ENCODE data around the gene ATP13A2.

Gene ATP13A2

DNA sequence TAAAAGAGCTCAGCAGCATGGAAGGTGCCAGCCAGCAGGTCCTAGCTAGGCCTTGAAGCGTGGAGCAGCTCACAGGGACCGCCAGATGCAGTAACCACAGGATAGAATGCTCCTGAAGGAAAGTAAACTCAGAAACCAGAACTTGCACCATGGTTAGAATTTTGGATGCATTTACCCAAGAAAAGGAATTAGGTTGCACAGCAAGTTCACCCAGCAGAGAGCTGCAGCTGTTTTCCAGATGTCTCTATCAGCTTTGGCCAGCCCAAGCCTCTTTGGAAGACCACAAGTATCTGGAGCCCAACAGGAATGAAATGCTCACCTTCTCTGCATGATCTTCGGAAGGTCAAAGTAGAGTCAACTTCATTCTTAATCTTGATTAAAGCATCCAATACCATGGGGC lies 21.0 kb upstream of the ATP13A2 start:
- Histone ChIP-seq H3K27ac (ENCODE audit: low read depth, low read length) (no peak overlapping the region), H3K27me3 (ENCODE audit: control insufficient read depth in 1 of 2, insufficient read depth in 2 of 2, low read length in 2 of 2) (no peaks in the 10 kb centered on the region), H3K4me1 (ENCODE audit: control insufficient read depth in 1 of 2, insufficient read depth in 2 of 2, low read length in 2 of 2) (no peaks in the 10 kb centered on the region), H3K36me3 (ENCODE audit: control insufficient read depth in 1 of 2, insufficient read depth in 2 of 2, low read length in 2 of 2) (peaks cover 26 to 53% of the 10 kb centered on the region in 2 donors), H3K9ac (ENCODE audit: low read depth in 1 of 2, low read length in 2 of 2) (no peak overlapping the region), H3K4me3 (ENCODE audit: low read depth in 1 of 2, low read length in 2 of 2) (no peak overlapping the region), H3K9me3 (ENCODE audit: control insufficient read depth in 1 of 2, low read length in 2 of 2) (no peaks in the 10 kb centered on the region)

GRCh38 chr1:17031436-17031835 lies 19.7 kb upstream of the ATP13A2 start:
- Histone ChIP-seq H3K4me3 (ENCODE audit: low read depth in 1 of 2, low read length in 2 of 2) (no peak overlapping the region), H3K4me1 (ENCODE audit: control insufficient read depth in 1 of 2, insufficient read depth in 2 of 2, low read length in 2 of 2) (no peaks in the 10 kb centered on the region), H3K27me3 (ENCODE audit: control insufficient read depth in 1 of 2, insufficient read depth in 2 of 2, low read length in 2 of 2) (no peaks in the 10 kb centered on the region), H3K27ac (ENCODE audit: low read depth, low read length) (no peak overlapping the region), H3K36me3 (ENCODE audit: control insufficient read depth in 1 of 2, insufficient read depth in 2 of 2, low read length in 2 of 2) (peaks cover 33 to 63% of the 10 kb centered on the region in 2 donors), H3K9ac (ENCODE audit: low read depth in 1 of 2, low read length in 2 of 2) (no peak overlapping the region), H3K9me3 (ENCODE audit: control insufficient read depth in 1 of 2, low read length in 2 of 2) (no peaks in the 10 kb centered on the region)

DNA sequence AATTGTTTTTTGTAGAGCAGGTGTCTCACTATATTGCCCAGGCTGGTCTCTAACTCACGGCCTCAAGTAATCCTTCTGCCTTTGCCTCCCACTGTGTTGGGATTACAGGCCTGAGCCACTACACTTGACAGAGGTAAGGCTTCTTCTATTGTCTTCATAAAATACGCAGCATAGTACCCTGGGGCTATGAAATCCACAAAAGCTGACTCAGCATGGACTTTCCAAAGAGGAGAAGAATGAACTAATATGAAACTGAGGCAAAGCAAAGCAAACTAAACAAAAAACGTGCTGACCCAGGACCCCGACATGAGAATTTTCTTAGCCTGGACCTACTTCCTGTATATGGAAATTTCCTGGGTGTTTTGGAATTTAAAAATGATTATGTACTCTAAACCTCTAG lies 18.5 kb upstream of the ATP13A2 start:
- Histone ChIP-seq H3K27ac (ENCODE audit: low read depth, low read length) (no peak overlapping the region), H3K4me1 (ENCODE audit: control insufficient read depth in 1 of 2, insufficient read depth in 2 of 2, low read length in 2 of 2) (no peaks in the 10 kb centered on the region), H3K36me3 (ENCODE audit: control insufficient read depth in 1 of 2, insufficient read depth in 2 of 2, low read length in 2 of 2) (peaks cover 33 to 70% of the 10 kb centered on the region in 2 donors), H3K9ac (ENCODE audit: low read depth in 1 of 2, low read length in 2 of 2) (no peak overlapping the region), H3K4me3 (ENCODE audit: low read depth in 1 of 2, low read length in 2 of 2) (no peak overlapping the region), H3K27me3 (ENCODE audit: control insufficient read depth in 1 of 2, insufficient read depth in 2 of 2, low read length in 2 of 2) (no peaks in the 10 kb centered on the region), H3K9me3 (ENCODE audit: control insufficient read depth in 1 of 2, low read length in 2 of 2) (no peaks in the 10 kb centered on the region)

- no peak overlapping the region for H3K27ac ChIP-seq (ENCODE audit: low read depth, low read length)
- H3K4me3 ChIP-seq (ENCODE audit: low read depth in 1 of 2, low read length in 2 of 2): no peak overlapping the region
- no peaks in the 10 kb centered on the region for H3K4me1 ChIP-seq (ENCODE audit: control insufficient read depth in 1 of 2, insufficient read depth in 2 of 2, low read length in 2 of 2)
- peaks cover 43 to 82% of the 10 kb centered on the region in 2 donors for H3K36me3 ChIP-seq (ENCODE audit: control insufficient read depth in 1 of 2, insufficient read depth in 2 of 2, low read length in 2 of 2)
- no peaks in the 10 kb centered on the region for H3K9me3 ChIP-seq (ENCODE audit: control insufficient read depth in 1 of 2, low read length in 2 of 2)
- no peaks in the 10 kb centered on the region for H3K27me3 ChIP-seq (ENCODE audit: control insufficient read depth in 1 of 2, insufficient read depth in 2 of 2, low read length in 2 of 2)
- no peak overlapping the region for H3K9ac ChIP-seq (ENCODE audit: low read depth in 1 of 2, low read length in 2 of 2)
Measured at GRCh38 chr1:17028662-17029188, 17.0 kb upstream of the ATP13A2 start.

DNA sequence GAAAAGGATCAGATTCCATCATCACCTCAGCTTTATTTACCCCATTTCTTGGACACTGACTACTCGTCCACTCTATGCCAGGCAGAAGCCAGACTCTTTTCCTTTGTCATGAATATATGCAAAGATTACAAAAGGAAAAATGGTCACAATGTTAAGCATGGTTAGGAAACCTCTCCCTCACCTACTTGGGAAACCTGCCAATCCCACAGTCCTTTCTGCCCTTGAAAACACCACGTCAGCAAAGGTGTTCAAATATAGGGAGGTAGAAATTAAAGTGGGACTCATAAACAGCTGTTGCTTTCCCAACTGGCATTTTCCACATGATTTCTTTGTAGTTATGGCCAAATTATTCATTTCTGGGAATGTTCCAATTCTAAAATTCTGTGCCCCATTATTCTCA lies 16.2 kb upstream of the ATP13A2 start:
- H3K4me1 ChIP-seq (ENCODE audit: control insufficient read depth in 1 of 2, insufficient read depth in 2 of 2, low read length in 2 of 2): no peaks in the 10 kb centered on the region
- H3K27me3 ChIP-seq (ENCODE audit: control insufficient read depth in 1 of 2, insufficient read depth in 2 of 2, low read length in 2 of 2): no peaks in the 10 kb centered on the region
- H3K36me3 ChIP-seq (ENCODE audit: control insufficient read depth in 1 of 2, insufficient read depth in 2 of 2, low read length in 2 of 2): peaks cover 51 to 84% of the 10 kb centered on the region in 2 donors
- no peaks in the 10 kb centered on the region for H3K9me3 ChIP-seq (ENCODE audit: control insufficient read depth in 1 of 2, low read length in 2 of 2)
- no peak overlapping the region for H3K4me3 ChIP-seq (ENCODE audit: low read depth in 1 of 2, low read length in 2 of 2)
- no peak overlapping the region for H3K27ac ChIP-seq (ENCODE audit: low read depth, low read length)
- no peak overlapping the region for H3K9ac ChIP-seq (ENCODE audit: low read depth in 1 of 2, low read length in 2 of 2)

- Histone ChIP-seq H3K9ac (ENCODE audit: low read depth in 1 of 2, low read length in 2 of 2) (no peak overlapping the region), H3K9me3 (ENCODE audit: control insufficient read depth in 1 of 2, low read length in 2 of 2) (no peaks in the 10 kb centered on the region), H3K4me1 (ENCODE audit: control insufficient read depth in 1 of 2, insufficient read depth in 2 of 2, low read length in 2 of 2) (no peaks in the 10 kb centered on the region), H3K4me3 (ENCODE audit: low read depth in 1 of 2, low read length in 2 of 2) (no peak overlapping the region), H3K36me3 (ENCODE audit: control insufficient read depth in 1 of 2, insufficient read depth in 2 of 2, low read length in 2 of 2) (peaks cover 51 to 84% of the 10 kb centered on the region in 2 donors), H3K27me3 (ENCODE audit: control insufficient read depth in 1 of 2, insufficient read depth in 2 of 2, low read length in 2 of 2) (no peaks in the 10 kb centered on the region), H3K27ac (ENCODE audit: low read depth, low read length) (no peak overlapping the region)
Measured at GRCh38 chr1:17027403-17027802, 15.7 kb upstream of the ATP13A2 start.

DNA sequence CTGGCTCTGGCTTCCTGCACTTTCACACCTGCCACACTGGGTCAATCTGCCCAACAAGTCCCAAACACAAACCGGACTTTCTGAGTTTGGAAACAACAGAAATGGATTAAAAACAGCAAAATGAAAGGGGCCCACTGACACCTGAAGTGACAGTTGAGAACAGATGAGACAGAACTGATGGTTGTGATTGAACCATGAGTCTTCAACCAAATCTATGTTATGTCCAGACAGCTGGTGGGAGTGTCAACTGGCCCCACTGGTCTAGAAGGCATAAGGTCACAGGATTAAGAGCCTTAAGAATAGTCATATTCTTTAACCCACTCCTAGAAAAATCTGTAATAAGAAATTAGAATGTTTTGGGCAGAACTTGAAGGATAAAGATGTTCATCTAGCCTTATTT lies 13.0 kb upstream of the ATP13A2 start:
- H3K9me3 ChIP-seq (ENCODE audit: control insufficient read depth in 1 of 2, low read length in 2 of 2): no peaks in the 10 kb centered on the region
- H3K27ac ChIP-seq (ENCODE audit: low read depth, low read length): no peak overlapping the region
- H3K4me3 ChIP-seq (ENCODE audit: low read depth in 1 of 2, low read length in 2 of 2): no peak overlapping the region
- H3K27me3 ChIP-seq (ENCODE audit: control insufficient read depth in 1 of 2, insufficient read depth in 2 of 2, low read length in 2 of 2): no peaks in the 10 kb centered on the region
- H3K4me1 ChIP-seq (ENCODE audit: control insufficient read depth in 1 of 2, insufficient read depth in 2 of 2, low read length in 2 of 2): no peaks in the 10 kb centered on the region
- H3K9ac ChIP-seq (ENCODE audit: low read depth in 1 of 2, low read length in 2 of 2): no peak overlapping the region
- peaks cover 61 to 88% of the 10 kb centered on the region in 2 donors for H3K36me3 ChIP-seq (ENCODE audit: control insufficient read depth in 1 of 2, insufficient read depth in 2 of 2, low read length in 2 of 2)

- no peak overlapping the region for H3K9ac ChIP-seq (ENCODE audit: low read depth in 1 of 2, low read length in 2 of 2)
- H3K4me3 ChIP-seq (ENCODE audit: low read depth in 1 of 2, low read length in 2 of 2): no peak overlapping the region
- no peaks in the 10 kb centered on the region for H3K9me3 ChIP-seq (ENCODE audit: control insufficient read depth in 1 of 2, low read length in 2 of 2)
- H3K27ac ChIP-seq (ENCODE audit: low read depth, low read length): no peak overlapping the region
- H3K27me3 ChIP-seq (ENCODE audit: control insufficient read depth in 1 of 2, insufficient read depth in 2 of 2, low read length in 2 of 2): no peaks in the 10 kb centered on the region
- H3K36me3 ChIP-seq (ENCODE audit: control insufficient read depth in 1 of 2, insufficient read depth in 2 of 2, low read length in 2 of 2): peaks cover 67 to 93% of the 10 kb centered on the region in 2 donors
- no peaks in the 10 kb centered on the region for H3K4me1 ChIP-seq (ENCODE audit: control insufficient read depth in 1 of 2, insufficient read depth in 2 of 2, low read length in 2 of 2)
Measured at GRCh38 chr1:17023573-17023972, 11.8 kb upstream of the ATP13A2 start.

DNA sequence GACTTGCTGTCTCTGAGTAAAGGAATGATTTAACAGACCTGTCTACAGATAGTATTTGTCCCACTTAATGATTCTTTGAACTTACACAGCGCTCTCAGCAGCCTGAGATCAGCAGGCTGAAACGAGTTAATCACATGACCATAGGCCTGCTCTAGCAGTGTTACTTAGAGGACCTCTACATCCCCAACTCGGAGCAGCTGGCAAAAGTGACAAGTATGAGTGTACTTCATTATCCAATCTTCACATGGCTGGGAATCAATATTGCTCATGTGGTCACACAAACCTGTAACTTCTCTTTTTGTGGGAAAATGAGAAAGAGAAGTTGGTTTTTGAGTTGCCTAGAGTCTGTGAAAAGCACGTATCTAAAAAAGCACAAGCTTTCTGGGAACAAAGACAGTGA lies 11.4 kb upstream of the ATP13A2 start:
- H3K36me3 ChIP-seq (ENCODE audit: control insufficient read depth in 1 of 2, insufficient read depth in 2 of 2, low read length in 2 of 2): peaks cover 66 to 93% of the 10 kb centered on the region in 2 donors
- no peaks in the 10 kb centered on the region for H3K4me1 ChIP-seq (ENCODE audit: control insufficient read depth in 1 of 2, insufficient read depth in 2 of 2, low read length in 2 of 2)
- no peak overlapping the region for H3K9ac ChIP-seq (ENCODE audit: low read depth in 1 of 2, low read length in 2 of 2)
- no peak overlapping the region for H3K27ac ChIP-seq (ENCODE audit: low read depth, low read length)
- no peaks in the 10 kb centered on the region for H3K27me3 ChIP-seq (ENCODE audit: control insufficient read depth in 1 of 2, insufficient read depth in 2 of 2, low read length in 2 of 2)
- no peaks in the 10 kb centered on the region for H3K9me3 ChIP-seq (ENCODE audit: control insufficient read depth in 1 of 2, low read length in 2 of 2)
- H3K4me3 ChIP-seq (ENCODE audit: low read depth in 1 of 2, low read length in 2 of 2): no peak overlapping the region

DNA sequence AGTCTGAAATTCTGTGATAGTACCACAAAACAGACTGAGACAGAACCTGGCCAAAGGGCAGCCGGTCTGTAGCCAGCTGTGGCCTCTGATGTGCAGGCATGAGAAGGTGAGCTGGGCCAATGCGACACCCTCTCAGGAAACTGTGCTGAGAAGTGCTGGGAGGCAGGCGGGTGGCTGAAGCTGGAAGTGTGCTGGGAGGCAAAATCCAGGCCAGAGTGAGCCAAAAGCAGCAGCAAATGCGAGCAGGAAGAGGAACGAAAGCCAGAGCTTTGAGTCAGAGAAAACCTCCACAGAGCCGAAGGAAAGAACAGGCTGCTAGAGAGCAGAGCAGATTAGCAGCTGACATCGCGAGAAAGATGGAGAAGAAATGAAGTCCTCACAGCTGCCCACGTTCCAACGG lies 10.2 kb upstream of the ATP13A2 start:
- Histone ChIP-seq H3K36me3 (ENCODE audit: control insufficient read depth in 1 of 2, insufficient read depth in 2 of 2, low read length in 2 of 2) (peaks cover 56 to 84% of the 10 kb centered on the region in 2 donors), H3K27me3 (ENCODE audit: control insufficient read depth in 1 of 2, insufficient read depth in 2 of 2, low read length in 2 of 2) (no peaks in the 10 kb centered on the region), H3K9ac (ENCODE audit: low read depth in 1 of 2, low read length in 2 of 2) (no peak overlapping the region), H3K9me3 (ENCODE audit: control insufficient read depth in 1 of 2, low read length in 2 of 2) (no peaks in the 10 kb centered on the region), H3K27ac (ENCODE audit: low read depth, low read length) (no peak overlapping the region), H3K4me1 (ENCODE audit: control insufficient read depth in 1 of 2, insufficient read depth in 2 of 2, low read length in 2 of 2) (no peaks in the 10 kb centered on the region), H3K4me3 (ENCODE audit: low read depth in 1 of 2, low read length in 2 of 2) (no peak overlapping the region)

- Histone ChIP-seq H3K4me3 (ENCODE audit: low read depth in 1 of 2, low read length in 2 of 2) (no peak overlapping the region), H3K36me3 (ENCODE audit: control insufficient read depth in 1 of 2, insufficient read depth in 2 of 2, low read length in 2 of 2) (peaks cover 55 to 71% of the 10 kb centered on the region in 2 donors), H3K27me3 (ENCODE audit: control insufficient read depth in 1 of 2, insufficient read depth in 2 of 2, low read length in 2 of 2) (no peaks in the 10 kb centered on the region), H3K9me3 (ENCODE audit: control insufficient read depth in 1 of 2, low read length in 2 of 2) (no peaks in the 10 kb centered on the region), H3K4me1 (ENCODE audit: control insufficient read depth in 1 of 2, insufficient read depth in 2 of 2, low read length in 2 of 2) (no peaks in the 10 kb centered on the region), H3K9ac (ENCODE audit: low read depth in 1 of 2, low read length in 2 of 2) (no peak overlapping the region), H3K27ac (ENCODE audit: low read depth, low read length) (no peak overlapping the region)
Measured at GRCh38 chr1:17020502-17020901, 8.8 kb upstream of the ATP13A2 start.
